ENCODE data around the gene DHX34.
"Not testable (repeated sequence)": the region's sequence is repeated elsewhere in the genome, so short reads cannot be mapped to it uniquely, and the experiment has no call there.

Gene DHX34, protein sequence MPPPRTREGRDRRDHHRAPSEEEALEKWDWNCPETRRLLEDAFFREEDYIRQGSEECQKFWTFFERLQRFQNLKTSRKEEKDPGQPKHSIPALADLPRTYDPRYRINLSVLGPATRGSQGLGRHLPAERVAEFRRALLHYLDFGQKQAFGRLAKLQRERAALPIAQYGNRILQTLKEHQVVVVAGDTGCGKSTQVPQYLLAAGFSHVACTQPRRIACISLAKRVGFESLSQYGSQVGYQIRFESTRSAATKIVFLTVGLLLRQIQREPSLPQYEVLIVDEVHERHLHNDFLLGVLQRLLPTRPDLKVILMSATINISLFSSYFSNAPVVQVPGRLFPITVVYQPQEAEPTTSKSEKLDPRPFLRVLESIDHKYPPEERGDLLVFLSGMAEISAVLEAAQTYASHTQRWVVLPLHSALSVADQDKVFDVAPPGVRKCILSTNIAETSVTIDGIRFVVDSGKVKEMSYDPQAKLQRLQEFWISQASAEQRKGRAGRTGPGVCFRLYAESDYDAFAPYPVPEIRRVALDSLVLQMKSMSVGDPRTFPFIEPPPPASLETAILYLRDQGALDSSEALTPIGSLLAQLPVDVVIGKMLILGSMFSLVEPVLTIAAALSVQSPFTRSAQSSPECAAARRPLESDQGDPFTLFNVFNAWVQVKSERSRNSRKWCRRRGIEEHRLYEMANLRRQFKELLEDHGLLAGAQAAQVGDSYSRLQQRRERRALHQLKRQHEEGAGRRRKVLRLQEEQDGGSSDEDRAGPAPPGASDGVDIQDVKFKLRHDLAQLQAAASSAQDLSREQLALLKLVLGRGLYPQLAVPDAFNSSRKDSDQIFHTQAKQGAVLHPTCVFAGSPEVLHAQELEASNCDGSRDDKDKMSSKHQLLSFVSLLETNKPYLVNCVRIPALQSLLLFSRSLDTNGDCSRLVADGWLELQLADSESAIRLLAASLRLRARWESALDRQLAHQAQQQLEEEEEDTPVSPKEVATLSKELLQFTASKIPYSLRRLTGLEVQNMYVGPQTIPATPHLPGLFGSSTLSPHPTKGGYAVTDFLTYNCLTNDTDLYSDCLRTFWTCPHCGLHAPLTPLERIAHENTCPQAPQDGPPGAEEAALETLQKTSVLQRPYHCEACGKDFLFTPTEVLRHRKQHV

DNA sequence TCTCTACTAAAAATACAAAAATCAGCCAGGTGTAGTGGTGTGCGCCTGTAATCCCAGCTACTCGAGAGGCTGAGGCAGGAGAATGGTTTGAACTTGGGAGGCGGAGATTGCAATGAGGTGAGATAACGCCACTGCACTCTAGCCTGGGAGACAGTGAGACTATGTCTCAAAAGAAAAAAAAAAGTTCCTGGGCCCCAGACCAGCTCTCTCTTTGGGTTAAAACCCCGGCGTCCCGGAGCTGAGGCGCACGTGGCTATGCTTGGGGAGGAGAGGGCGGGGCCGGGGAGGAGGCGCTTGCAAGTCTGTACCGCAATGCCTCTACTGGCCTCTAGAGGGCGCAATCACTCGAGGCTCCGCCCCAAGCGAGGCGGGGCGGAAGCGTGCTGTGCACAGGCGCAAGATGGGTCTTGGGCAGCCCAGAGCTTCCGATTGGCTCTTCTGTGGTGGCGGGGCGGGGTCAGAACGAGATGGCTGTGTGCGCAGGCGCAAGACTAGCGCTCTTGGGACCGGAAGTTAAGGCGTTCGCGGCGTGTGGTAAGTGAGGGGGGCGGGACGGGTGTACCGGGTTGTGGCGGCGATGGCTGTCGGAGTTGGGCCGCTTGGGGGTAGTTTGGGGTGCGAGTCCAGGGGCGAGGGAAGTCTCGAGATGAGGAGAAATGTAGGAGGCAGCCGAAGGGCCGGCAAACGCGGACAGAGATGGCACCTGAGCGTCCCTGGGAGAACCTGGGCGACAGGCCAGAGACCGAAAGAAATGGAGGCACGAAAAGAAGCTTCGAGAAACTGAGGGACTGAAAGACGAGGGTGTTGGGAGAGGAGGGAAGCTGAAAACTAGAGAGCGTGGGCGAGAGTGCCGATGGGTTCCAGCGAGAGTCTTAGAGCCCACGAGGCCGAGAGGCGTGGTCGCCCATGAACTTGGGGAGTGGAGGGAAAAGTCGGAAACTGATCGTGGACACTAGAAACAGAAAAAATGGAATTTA lies at the start of gene DHX34:
Gene DHX34 (plus strand): TSS at position 497 of the 977 bp plus-strand sequence. CDS start 3,716 bp downstream, outside the sequence.
- DNase-seq (ENCODE audit: low read depth in 2 of 2) = peak; percentile 97 to 99

- not testable (repeated sequence) for DNase-seq (ENCODE audit: low read depth in 2 of 2)
These were observed 48.2 kb upstream of the DHX34 start for GRCh38 chr19:47300867-47301266.

DNA sequence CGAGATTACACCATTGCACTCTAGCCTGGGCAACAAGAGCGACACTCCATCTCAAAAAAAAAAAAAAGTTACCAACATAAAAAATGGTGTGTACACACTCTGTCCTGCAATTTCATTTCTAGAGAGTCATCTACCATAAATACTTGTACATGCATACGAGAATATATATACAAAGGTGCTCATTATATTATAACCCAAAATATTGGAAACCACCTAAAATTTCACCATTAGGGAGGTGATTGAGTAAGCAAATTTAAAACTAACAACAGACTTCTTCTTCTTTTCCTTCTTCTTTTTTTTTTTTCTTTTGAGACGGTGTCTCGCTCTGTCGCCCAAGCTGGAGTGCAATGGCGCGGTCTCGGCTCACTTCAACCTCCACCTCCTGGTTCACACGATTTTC lies 46.9 kb upstream of the DHX34 start:
- no peak for DNase-seq (ENCODE audit: low read depth in 2 of 2)

GRCh38 chr19:47303966-47304365 lies 45.1 kb upstream of the DHX34 start:
- no peak for DNase-seq (ENCODE audit: low read depth in 2 of 2)

GRCh38 chr19:47305309-47305751 lies 43.8 kb upstream of the DHX34 start:
- DNase-seq (ENCODE audit: low read depth in 2 of 2) = peak in 1 of 2 donors; percentile 27

GRCh38 chr19:47306303-47306702 lies 42.8 kb upstream of the DHX34 start:
- no peak for DNase-seq (ENCODE audit: low read depth in 2 of 2)

- DNase-seq (ENCODE audit: low read depth in 2 of 2) = no peak
These were observed 40.1 kb upstream of the DHX34 start for GRCh38 chr19:47309038-47309437.

GRCh38 chr19:47309608-47310007 lies 39.5 kb upstream of the DHX34 start, which contains the start of gene C5AR1:
Gene C5AR1 (plus strand): TSS chr19:47309861. CDS start chr19:47309896, 35 bp downstream.
- no peak for DNase-seq (ENCODE audit: low read depth in 2 of 2)

DNA sequence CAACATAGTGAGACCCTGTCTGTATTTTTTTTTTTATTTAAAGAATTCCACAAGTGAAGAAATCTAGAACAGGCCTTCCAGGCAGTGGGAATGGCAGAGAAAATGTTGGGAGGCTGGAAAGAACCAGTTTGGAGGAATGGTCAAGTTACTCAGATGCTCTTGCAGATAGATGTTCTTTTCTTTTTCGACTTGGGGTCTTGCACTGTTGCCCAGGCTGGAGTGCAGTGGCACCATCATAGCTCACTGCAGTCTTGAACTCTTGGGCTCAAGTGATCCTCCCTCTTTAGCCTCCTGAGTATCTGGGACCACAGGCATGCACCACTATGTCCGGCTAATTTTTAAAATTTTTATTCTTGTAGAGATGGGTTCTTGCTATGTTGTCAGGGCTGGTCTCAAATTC lies 38.8 kb upstream of the DHX34 start:
- no peak for DNase-seq (ENCODE audit: low read depth in 2 of 2)

DNA sequence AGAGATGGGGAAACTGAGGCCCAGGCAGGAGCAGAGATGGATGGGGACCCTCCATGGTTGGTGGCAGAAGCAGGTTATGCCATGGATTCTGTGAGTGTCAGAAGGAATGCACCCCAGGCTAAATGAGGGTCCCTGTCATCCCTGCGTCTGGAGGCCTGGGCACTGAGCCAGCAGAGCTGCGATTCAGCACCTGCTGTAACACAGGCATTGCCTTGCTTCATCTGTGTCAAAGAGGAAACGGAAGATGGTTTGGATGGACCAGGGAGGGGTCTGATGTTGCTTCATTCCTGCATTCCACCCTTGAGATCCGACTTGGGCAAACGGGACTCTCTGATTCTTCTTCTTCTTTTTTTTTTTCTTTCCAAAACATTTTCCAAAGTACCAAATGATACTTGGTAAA lies 38.3 kb upstream of the DHX34 start:
- no peak for DNase-seq (ENCODE audit: low read depth in 2 of 2)

DNA sequence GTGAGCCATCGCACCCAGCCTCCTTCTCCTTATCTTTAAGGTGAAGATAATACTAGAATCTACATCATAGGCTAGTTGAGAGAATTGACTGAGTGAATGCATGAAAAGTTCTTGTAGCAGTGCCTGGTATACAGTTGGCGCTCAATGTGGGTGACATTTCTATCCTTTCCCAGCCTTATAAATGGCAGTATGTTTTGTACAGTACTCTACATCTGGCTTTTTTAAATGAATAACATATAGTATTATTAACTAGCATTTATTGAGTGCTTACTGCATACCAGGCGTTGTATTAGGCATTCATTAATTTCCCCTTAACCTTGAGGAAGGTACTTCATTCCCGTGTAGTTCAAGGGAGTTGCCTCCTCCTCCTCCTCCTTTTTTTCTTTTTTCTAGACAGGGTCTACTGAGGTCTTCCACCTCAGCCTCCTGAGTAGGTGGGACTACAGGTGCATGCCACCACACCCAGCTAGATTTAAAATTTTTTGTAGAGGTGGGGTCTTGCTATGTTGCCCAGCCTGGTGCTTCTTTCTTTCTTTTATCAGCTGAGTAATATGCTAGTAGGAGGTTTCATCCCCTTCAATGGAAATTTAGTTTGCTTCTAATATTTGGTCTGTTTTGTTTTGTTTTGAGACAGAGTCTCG lies 36.6 kb upstream of the DHX34 start:
- DNase-seq (ENCODE audit: low read depth in 2 of 2) = no peak

GRCh38 chr19:47313754-47314295 lies 35.3 kb upstream of the DHX34 start:
- no peak for DNase-seq (ENCODE audit: low read depth in 2 of 2)

DNA sequence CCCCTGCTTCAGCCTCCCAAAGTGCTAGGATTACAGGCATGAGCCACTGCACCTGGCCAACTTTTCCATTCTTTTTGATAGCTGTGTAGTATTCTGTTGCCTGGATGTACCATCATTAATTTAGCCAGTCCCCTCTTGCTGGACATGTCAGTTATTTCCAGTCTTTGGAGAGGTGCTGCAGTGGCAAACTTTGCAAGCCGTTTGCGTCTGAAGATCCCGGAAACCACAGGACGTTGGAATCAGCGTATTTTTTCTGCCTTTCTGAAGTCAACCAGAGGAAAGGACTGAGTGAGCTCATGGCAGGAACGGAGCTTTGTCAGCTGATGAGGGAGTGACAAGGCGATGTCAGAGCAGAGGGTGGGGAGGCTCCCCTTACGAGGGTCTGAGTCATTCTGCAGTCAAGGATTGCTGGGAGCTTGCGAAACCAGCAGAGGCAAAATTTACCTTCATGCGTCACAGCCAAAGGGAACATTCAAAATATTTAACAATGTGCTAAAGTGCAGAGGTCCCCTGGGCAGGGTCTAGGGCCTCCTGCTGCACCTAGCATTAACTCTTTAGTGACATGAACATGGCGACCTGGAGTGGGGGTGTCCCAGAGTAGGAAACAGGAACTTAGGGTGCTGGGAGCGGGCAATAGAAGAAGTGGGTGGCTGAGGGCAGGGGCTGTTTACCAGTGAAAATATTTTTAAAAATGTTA lies 33.8 kb upstream of the DHX34 start:
- no peak for DNase-seq (ENCODE audit: low read depth in 2 of 2)

DNA sequence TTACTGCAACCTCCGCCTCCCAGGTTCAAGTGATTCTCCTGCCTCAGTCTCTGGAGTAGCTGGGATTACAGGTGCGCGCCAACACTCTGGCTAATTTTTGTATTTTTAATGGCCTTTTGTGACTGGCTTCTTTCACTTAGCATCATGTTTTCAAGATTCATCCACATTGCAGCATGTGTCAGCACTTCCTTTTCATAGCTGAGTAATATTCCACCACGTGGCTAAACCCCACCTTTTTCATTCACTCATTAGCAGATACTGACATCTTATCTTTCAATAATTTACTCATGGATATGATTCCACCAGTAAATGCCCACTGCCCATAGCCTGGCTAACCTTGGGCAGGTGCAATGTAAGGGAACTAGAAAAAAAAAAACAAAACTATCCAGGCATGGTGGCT lies 32.6 kb upstream of the DHX34 start:
- no peak for DNase-seq (ENCODE audit: low read depth in 2 of 2)

- DNase-seq (ENCODE audit: low read depth in 2 of 2) = no peak
These were observed 28.9 kb upstream of the DHX34 start for GRCh38 chr19:47319923-47320871.

GRCh38 chr19:47321630-47322029 lies 27.5 kb upstream of the DHX34 start:
- DNase-seq (ENCODE audit: low read depth in 2 of 2) = no peak

GRCh38 chr19:47322058-47322457 lies 27.1 kb upstream of the DHX34 start:
- no peak for DNase-seq (ENCODE audit: low read depth in 2 of 2)

DNA sequence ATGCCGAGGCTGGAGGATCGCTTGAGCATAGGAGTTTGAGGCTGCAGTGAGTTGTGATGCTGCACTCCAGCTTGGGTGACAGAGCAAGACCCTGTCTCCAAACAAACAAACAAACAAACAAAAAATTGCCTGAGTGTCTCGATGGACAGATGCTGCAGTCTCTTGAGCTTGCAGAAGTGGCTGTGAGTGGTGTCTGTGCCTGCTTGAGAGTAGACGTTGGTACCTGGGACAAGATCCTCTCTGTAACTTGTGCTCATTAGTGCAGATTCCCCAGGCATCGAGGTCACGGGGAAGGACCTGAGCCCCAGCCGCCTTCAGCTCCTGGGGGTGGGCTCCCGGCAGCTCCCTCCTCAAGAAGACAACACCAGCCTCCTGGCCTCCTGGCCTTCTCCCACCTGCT lies 25.7 kb upstream of the DHX34 start:
- DNase-seq (ENCODE audit: low read depth in 2 of 2) = no peak
